Measurements from ENCODE around the gene PRPF19. TPM values are rescaled to one million over a fixed set of nuclear protein-coding genes. Genes with fewer than 3 reads are reported as not detected.

The PRPF19 gene
- total and polyA plus RNA-seq, 9 donors, result 32.6 to 94.5 (median 73.4) TPM

DNA sequence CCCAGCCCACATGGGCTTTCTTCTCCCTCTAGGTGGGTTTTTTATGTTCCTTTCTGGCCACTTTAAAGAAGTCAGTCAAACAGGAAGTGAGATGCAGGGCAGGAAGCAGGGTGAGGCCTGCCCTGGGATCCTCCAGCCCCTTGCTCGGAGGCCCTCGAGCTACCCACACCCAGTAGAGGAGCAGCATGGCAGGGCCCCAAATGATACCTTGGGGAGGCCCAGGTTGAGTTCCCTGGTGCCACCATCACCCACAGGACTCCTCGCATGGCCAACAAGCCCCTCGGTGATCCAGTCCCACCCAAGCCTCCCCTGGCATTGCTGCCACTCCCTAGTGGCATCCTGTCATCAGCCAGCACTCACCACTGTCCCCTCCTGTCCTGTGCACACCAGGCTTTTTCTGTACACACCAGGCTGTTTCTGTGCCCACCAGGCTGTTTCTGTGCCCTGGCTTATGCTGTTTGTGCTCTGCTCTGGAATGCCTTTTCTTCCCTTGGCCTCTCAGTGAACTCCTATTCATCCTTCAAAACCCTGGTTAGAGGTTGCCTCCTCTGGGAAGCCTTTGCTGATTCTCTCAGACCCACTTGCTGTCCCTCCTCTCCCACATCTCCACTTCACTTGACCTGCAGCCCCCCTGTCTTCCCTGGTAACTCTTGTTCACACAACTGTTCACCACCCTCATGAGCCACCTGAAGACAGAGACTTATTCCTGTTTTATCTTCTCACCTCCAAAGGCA is 47.5 kb downstream of the PRPF19 start:
- no peaks in the 10 kb centered on the region for H3K27me3 ChIP-seq (ENCODE audit: control insufficient read depth, insufficient read depth, low read length)
- DNase-seq, result no peak
- H3K4me3 ChIP-seq (ENCODE audit: low read length), result no peak overlapping the region
- peaks cover 15% of the 10 kb centered on the region for H3K4me1 ChIP-seq (ENCODE audit: control insufficient read depth, insufficient read depth, low read length)
- no peak overlapping the region for H3K27ac ChIP-seq (ENCODE audit: low read length)
- no peaks in the 10 kb centered on the region for H3K36me3 ChIP-seq (ENCODE audit: control insufficient read depth, insufficient read depth, low read length)
- 80% methylated on average over 3 of the region's 4 CpGs for WGBS (ENCODE audit: insufficient coverage)
- H3K9me3 ChIP-seq (replicated peaks; ENCODE audit: control insufficient read depth, low read depth, low read length), result no peaks in the 10 kb centered on the region

GRCh38 chr11:60858236-60858635 is 48.1 kb downstream of the PRPF19 start:
- 38% methylated on average over 7 of the region's 8 CpGs for WGBS (ENCODE audit: insufficient coverage)
- Histone ChIP-seq H3K4me3 (ENCODE audit: low read length) (no peak overlapping the region), H3K27me3 (ENCODE audit: control insufficient read depth, insufficient read depth, low read length) (no peaks in the 10 kb centered on the region), H3K9me3 (replicated peaks; ENCODE audit: control insufficient read depth, low read depth, low read length) (no peaks in the 10 kb centered on the region), H3K4me1 (ENCODE audit: control insufficient read depth, insufficient read depth, low read length) (peaks cover 15% of the 10 kb centered on the region), H3K27ac (ENCODE audit: low read length) (no peak overlapping the region), H3K36me3 (ENCODE audit: control insufficient read depth, insufficient read depth, low read length) (peaks cover 3% of the 10 kb centered on the region)
- DNase-seq, result no peak

GRCh38 chr11:60857378-60858232 is 48.8 kb downstream of the PRPF19 start:
- Histone ChIP-seq H3K4me3 (ENCODE audit: low read length) (no peak overlapping the region), H3K9me3 (replicated peaks; ENCODE audit: control insufficient read depth, low read depth, low read length) (no peaks in the 10 kb centered on the region), H3K4me1 (ENCODE audit: control insufficient read depth, insufficient read depth, low read length) (peaks cover 15% of the 10 kb centered on the region), H3K27ac (ENCODE audit: low read length) (no peak overlapping the region), H3K27me3 (ENCODE audit: control insufficient read depth, insufficient read depth, low read length) (no peaks in the 10 kb centered on the region), H3K36me3 (ENCODE audit: control insufficient read depth, insufficient read depth, low read length) (peaks cover 5% of the 10 kb centered on the region)
- WGBS (ENCODE audit: insufficient coverage), result 79% methylated on average over 4 of the region's 5 CpGs
- DNase-seq, result no peak

- Histone ChIP-seq H3K27ac (ENCODE audit: low read length) (no peak within 1 kb of the TSS), H3K4me1 (ENCODE audit: control insufficient read depth, insufficient read depth, low read length) (peaks cover 15% of the 10 kb centered on the region), H3K27me3 (ENCODE audit: control insufficient read depth, insufficient read depth, low read length) (no peaks in the 10 kb centered on the region), H3K4me3 (ENCODE audit: low read length) (no peak within 1 kb of the TSS), H3K9me3 (replicated peaks; ENCODE audit: control insufficient read depth, low read depth, low read length) (no peaks in the 10 kb centered on the region), H3K36me3 (ENCODE audit: control insufficient read depth, insufficient read depth, low read length) (peaks cover 16% of the 10 kb centered on the region)
- DNase-seq, result no peak
- 40% methylated on average over 5 of the region's 14 CpGs for WGBS (ENCODE audit: insufficient coverage)
Measured at GRCh38 chr11:60855726-60856633, 50.4 kb downstream of the PRPF19 start, which contains the start of gene PTGDR2. Gene PTGDR2, minus strand, starts transcription at chr11:60855950. Its CDS starts 2,228 bp downstream, at chr11:60853722.

DNA sequence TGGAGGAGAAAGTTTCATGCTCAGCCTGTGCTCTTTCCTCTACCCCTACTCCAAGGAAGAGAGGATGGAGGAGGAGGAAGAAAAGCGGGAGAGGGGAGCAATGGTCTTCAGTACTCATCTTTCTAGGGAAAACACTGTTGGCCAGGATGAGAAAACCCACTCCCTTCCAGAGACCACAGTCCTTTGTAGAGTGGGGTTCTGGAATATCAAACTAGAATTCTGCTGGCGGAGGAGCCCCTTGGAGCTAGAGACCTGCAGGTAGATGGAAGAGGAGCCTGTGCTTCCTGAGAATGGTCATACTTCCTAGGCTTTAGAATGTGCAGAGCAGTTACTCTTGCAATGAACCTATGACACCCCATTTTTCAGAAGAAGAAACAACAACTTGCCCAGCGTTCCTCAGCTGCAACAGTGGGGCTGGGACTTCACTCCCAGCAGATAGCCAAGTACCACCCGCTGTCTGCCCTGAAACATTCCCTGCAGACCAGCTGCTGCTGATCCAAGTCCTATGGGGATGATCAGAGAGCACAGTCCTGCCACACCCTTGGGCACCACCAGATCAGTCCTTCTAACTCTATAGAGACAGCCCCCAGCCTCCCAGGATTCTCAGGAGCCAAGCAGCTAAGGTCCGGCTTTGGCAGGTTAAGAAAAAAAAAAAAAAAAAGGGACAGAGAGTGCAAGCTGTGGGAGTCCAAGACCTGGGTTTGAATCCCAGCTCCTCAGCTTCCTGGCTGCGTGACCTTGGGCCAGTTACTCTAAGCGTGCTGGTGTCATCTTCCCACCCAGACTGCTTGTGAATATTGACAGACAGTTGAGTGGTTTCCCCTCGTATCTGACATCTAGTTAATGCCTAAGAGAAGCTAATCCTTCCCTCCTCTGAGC is 51.3 kb downstream of the PRPF19 start:
- Histone ChIP-seq H3K4me3 (ENCODE audit: low read length) (no peak overlapping the region), H3K27ac (ENCODE audit: low read length) (no peak overlapping the region), H3K4me1 (ENCODE audit: control insufficient read depth, insufficient read depth, low read length) (peaks cover 12% of the 10 kb centered on the region), H3K27me3 (ENCODE audit: control insufficient read depth, insufficient read depth, low read length) (no peaks in the 10 kb centered on the region), H3K36me3 (ENCODE audit: control insufficient read depth, insufficient read depth, low read length) (peaks cover 25% of the 10 kb centered on the region), H3K9me3 (replicated peaks; ENCODE audit: control insufficient read depth, low read depth, low read length) (no peaks in the 10 kb centered on the region)
- no peak for DNase-seq
- 23% methylated on average over 2 of the region's 8 CpGs for WGBS (ENCODE audit: insufficient coverage)

GRCh38 chr11:60854140-60854846 is 52.1 kb downstream of the PRPF19 start:
- no peak overlapping the region for H3K27ac ChIP-seq (ENCODE audit: low read length)
- H3K4me3 ChIP-seq (ENCODE audit: low read length), result no peak overlapping the region
- H3K9me3 ChIP-seq (replicated peaks; ENCODE audit: control insufficient read depth, low read depth, low read length), result no peaks in the 10 kb centered on the region
- no peak for DNase-seq
- 60% methylated on average over 2 of the region's 8 CpGs for WGBS (ENCODE audit: insufficient coverage)
- H3K4me1 ChIP-seq (ENCODE audit: control insufficient read depth, insufficient read depth, low read length), result peaks cover 12% of the 10 kb centered on the region
- peaks cover 32% of the 10 kb centered on the region for H3K36me3 ChIP-seq (ENCODE audit: control insufficient read depth, insufficient read depth, low read length)
- H3K27me3 ChIP-seq (ENCODE audit: control insufficient read depth, insufficient read depth, low read length), result no peaks in the 10 kb centered on the region

DNA sequence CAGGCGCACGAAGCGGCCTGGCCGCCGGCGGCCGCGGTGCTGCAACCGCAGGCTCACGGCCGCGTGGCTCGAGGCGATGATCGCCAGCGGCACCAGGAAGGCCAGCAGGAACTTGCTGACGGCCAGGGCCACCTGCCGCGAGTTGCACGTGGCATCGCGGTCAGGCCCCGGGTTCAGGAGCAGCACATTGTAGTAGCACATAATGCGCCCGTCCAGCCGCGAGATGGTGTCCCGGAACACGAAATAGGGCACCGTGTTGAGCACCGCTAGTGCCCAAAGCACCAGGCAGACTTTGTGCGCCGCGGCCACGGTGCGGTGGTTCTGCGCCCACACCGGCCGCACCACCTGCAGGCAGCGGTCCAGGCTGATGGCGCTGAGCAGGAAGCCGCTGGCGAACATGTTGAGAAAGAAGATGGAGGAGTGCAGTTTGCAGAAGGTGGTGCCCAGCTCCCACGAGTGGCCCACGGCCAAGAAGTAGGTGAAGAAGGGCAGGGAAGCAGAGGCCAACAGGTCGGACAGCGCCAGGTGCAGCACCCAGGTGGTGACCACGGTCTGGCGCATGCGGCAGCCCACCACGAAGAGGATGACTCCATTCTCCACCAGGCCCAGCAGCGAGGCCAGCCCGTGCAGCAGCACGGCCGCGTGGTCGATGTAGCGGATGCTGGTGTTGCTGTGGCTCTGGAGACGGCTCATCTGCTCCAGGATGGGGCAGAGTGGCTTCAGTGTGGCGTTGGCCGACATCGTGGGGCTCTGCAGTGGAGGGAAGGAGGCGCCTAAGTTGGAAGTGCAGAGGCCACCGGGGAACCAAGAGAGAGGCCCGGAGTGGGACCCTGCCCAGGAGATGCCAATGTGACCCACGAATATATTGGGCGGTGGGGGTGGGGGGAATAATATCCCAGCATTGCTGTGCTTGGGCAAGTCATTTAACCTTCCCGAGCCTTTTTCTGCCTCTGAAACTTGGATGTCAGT is 53.1 kb downstream of the PRPF19 start:
- DNase-seq, result no peak
- Histone ChIP-seq H3K4me1 (ENCODE audit: control insufficient read depth, insufficient read depth, low read length) (peaks cover 12% of the 10 kb centered on the region), H3K27ac (ENCODE audit: low read length) (no peak overlapping the region), H3K9me3 (replicated peaks; ENCODE audit: control insufficient read depth, low read depth, low read length) (no peaks in the 10 kb centered on the region), H3K27me3 (ENCODE audit: control insufficient read depth, insufficient read depth, low read length) (no peaks in the 10 kb centered on the region), H3K36me3 (ENCODE audit: control insufficient read depth, insufficient read depth, low read length) (peaks cover 43% of the 10 kb centered on the region), H3K4me3 (ENCODE audit: low read length) (no peak overlapping the region)
- 75% methylated on average over 67 of the region's 68 CpGs for WGBS (ENCODE audit: insufficient coverage)
